ENCODE data around the gene EMP2.
A peak's percentile ranks its signal among the peaks of the same experiment; 100 is the strongest.

EMP2 gene

GRCh38 chr16:10577305-10578202 lies 2.8 kb downstream of the EMP2 start:
- 67 to 71% methylated on average over 6 to 13 of the region's 17 CpGs for WGBS, 2 experiments (ENCODE audit: insufficient coverage in 2 of 2)
- no peaks in the 10 kb centered on the region for H3K36me3 ChIP-seq (ENCODE audit: control insufficient read depth, insufficient read depth, low read length)
- H3K4me1 ChIP-seq (ENCODE audit: control insufficient read depth, insufficient read depth, low read length, poor library complexity, severe bottlenecking) = peaks cover 37% of the 10 kb centered on the region
- H3K9me3 ChIP-seq (ENCODE audit: control insufficient read depth, low read length) = no peaks in the 10 kb centered on the region
- H3K27ac ChIP-seq (ENCODE audit: low read depth, low read length, severe bottlenecking) = peak overlapping the region; percentile 64
- H3K4me3 ChIP-seq (ENCODE audit: extremely low read depth, insufficient read depth, low read length, poor library complexity, severe bottlenecking) = no peak overlapping the region

- 77 to 80% methylated on average over 11 to 14 of the region's 17 CpGs for WGBS, 2 experiments (ENCODE audit: insufficient coverage in 2 of 2)
- no peaks in the 10 kb centered on the region for H3K9me3 ChIP-seq (ENCODE audit: control insufficient read depth, low read length)
Measured at GRCh38 chr16:10576390-10577304, 3.8 kb downstream of the EMP2 start.

GRCh38 chr16:10575506-10576130 lies 4.8 kb downstream of the EMP2 start:
- WGBS, 2 experiments (ENCODE audit: insufficient coverage in 2 of 2) = 79 to 85% methylated on average over 4 of the region's 4 CpGs
- Histone ChIP-seq H3K36me3 (ENCODE audit: control insufficient read depth, insufficient read depth, low read length) (no peaks in the 10 kb centered on the region), H3K9me3 (ENCODE audit: control insufficient read depth, low read length) (no peaks in the 10 kb centered on the region), H3K4me3 (ENCODE audit: extremely low read depth, insufficient read depth, low read length, poor library complexity, severe bottlenecking) (no peak overlapping the region), H3K4me1 (ENCODE audit: control insufficient read depth, insufficient read depth, low read length, poor library complexity, severe bottlenecking) (peaks cover 42% of the 10 kb centered on the region), H3K27ac (ENCODE audit: low read depth, low read length, severe bottlenecking) (peak overlapping the region; percentile 73)

More at GRCh38 chr16:10576390-10577304, 3.8 kb downstream of the EMP2 start:
- Histone ChIP-seq H3K4me3 (ENCODE audit: extremely low read depth, insufficient read depth, low read length, poor library complexity, severe bottlenecking) (no peak overlapping the region), H3K36me3 (ENCODE audit: control insufficient read depth, insufficient read depth, low read length) (no peaks in the 10 kb centered on the region), H3K27ac (ENCODE audit: low read depth, low read length, severe bottlenecking) (peak overlapping the region; percentile 69), H3K4me1 (ENCODE audit: control insufficient read depth, insufficient read depth, low read length, poor library complexity, severe bottlenecking) (peaks cover 41% of the 10 kb centered on the region)

DNA sequence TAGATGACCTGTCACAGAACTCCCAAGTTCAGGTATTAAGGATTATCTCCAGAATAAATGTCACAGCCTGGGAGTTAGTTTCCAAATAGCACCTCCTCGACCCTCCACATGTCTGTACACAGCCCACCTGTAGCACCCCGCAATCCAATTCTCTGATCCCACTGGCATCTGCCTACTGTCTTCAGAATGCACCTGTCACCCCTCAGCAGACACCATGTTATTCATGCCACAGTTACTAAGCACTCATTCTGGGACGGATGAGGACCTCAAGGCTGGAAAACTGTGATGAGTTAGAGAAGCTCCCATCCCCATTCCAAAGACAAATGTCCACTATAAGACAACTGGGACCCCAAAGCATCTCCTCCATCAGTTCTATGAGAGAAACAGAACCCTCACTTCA lies 7.8 kb downstream of the EMP2 start:
- no peak overlapping the region for H3K27ac ChIP-seq (ENCODE audit: low read depth, low read length, severe bottlenecking)
- WGBS, 2 experiments (ENCODE audit: insufficient coverage in 2 of 2) = 83 to 84% methylated on average over 2 to 3 of the region's 3 CpGs
- H3K36me3 ChIP-seq (ENCODE audit: control insufficient read depth, insufficient read depth, low read length) = no peaks in the 10 kb centered on the region
- H3K4me3 ChIP-seq (ENCODE audit: extremely low read depth, insufficient read depth, low read length, poor library complexity, severe bottlenecking) = no peak overlapping the region
- H3K9me3 ChIP-seq (ENCODE audit: control insufficient read depth, low read length) = no peaks in the 10 kb centered on the region
- peaks cover 29% of the 10 kb centered on the region for H3K4me1 ChIP-seq (ENCODE audit: control insufficient read depth, insufficient read depth, low read length, poor library complexity, severe bottlenecking)

- no peak overlapping the region for H3K4me3 ChIP-seq (ENCODE audit: extremely low read depth, insufficient read depth, low read length, poor library complexity, severe bottlenecking)
- peak overlapping the region; percentile 8 for H3K27ac ChIP-seq (ENCODE audit: low read depth, low read length, severe bottlenecking)
- H3K9me3 ChIP-seq (ENCODE audit: control insufficient read depth, low read length) = no peaks in the 10 kb centered on the region
- peaks cover 16% of the 10 kb centered on the region for H3K4me1 ChIP-seq (ENCODE audit: control insufficient read depth, insufficient read depth, low read length, poor library complexity, severe bottlenecking)
- 55 to 57% methylated on average over 4 to 5 of the region's 5 CpGs for WGBS, 2 experiments (ENCODE audit: insufficient coverage in 2 of 2)
- H3K36me3 ChIP-seq (ENCODE audit: control insufficient read depth, insufficient read depth, low read length) = no peaks in the 10 kb centered on the region
Measured at GRCh38 chr16:10571354-10571753, 9.0 kb downstream of the EMP2 start.

DNA sequence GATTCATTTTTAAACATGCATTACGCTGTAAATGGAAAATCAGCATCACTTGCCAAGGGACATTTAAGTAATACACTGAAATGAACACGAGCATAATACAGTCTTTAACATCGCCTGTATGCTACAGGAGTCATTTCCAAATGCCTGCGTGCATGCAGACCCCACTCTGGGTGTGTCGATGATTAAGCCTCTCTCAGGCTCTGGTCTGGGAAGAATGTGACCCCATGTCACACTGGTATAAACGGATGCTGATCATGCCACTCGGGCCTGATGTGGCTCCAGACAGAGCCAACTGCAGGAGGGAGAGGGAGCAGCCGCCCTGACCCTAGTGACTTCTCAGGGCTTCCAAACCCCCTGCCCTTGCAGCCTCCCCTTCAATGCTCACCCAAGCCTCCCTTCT lies 10.8 kb downstream of the EMP2 start:
- H3K36me3 ChIP-seq (ENCODE audit: control insufficient read depth, insufficient read depth, low read length) = no peaks in the 10 kb centered on the region
- H3K27ac ChIP-seq (ENCODE audit: low read depth, low read length, severe bottlenecking) = no peak overlapping the region
- H3K4me1 ChIP-seq (ENCODE audit: control insufficient read depth, insufficient read depth, low read length, poor library complexity, severe bottlenecking) = peaks cover 6% of the 10 kb centered on the region
- WGBS, 2 experiments (ENCODE audit: insufficient coverage in 2 of 2) = 82 to 91% methylated on average over 7 of the region's 8 CpGs
- H3K9me3 ChIP-seq (ENCODE audit: control insufficient read depth, low read length) = no peaks in the 10 kb centered on the region
- H3K4me3 ChIP-seq (ENCODE audit: extremely low read depth, insufficient read depth, low read length, poor library complexity, severe bottlenecking) = no peak overlapping the region

- no peak overlapping the region for H3K4me3 ChIP-seq (ENCODE audit: extremely low read depth, insufficient read depth, low read length, poor library complexity, severe bottlenecking)
- WGBS, 2 experiments (ENCODE audit: insufficient coverage in 2 of 2) = 87 to 91% methylated on average over 3 to 5 of the region's 6 CpGs
- H3K4me1 ChIP-seq (ENCODE audit: control insufficient read depth, insufficient read depth, low read length, poor library complexity, severe bottlenecking) = peaks cover 1% of the 10 kb centered on the region
- no peaks in the 10 kb centered on the region for H3K36me3 ChIP-seq (ENCODE audit: control insufficient read depth, insufficient read depth, low read length)
- H3K27ac ChIP-seq (ENCODE audit: low read depth, low read length, severe bottlenecking) = no peak overlapping the region
- H3K9me3 ChIP-seq (ENCODE audit: control insufficient read depth, low read length) = peaks cover 12% of the 10 kb centered on the region
Measured at GRCh38 chr16:10566613-10567012, 13.8 kb downstream of the EMP2 start.

DNA sequence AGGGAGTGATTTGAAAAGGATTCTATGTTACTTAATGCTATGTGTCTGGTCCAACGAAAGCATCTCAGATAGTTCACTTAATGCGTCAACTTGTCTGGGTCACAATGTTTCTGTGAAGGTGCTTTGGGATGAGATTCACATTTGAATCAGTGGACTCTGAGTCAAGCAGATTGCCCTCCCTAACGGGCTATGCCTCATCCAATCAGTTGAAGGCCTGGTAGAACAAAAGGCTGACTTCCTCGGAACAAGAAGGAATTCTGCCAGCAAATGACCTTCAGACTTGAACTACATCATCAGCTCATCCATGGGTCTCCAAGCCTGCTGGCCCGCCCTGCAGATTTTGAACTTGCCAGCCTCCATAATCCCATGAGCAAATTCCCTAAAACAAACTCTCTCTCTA lies 15.2 kb downstream of the EMP2 start:
- Histone ChIP-seq H3K27ac (ENCODE audit: low read depth, low read length, severe bottlenecking) (no peak overlapping the region), H3K4me1 (ENCODE audit: control insufficient read depth, insufficient read depth, low read length, poor library complexity, severe bottlenecking) (no peaks in the 10 kb centered on the region), H3K36me3 (ENCODE audit: control insufficient read depth, insufficient read depth, low read length) (no peaks in the 10 kb centered on the region), H3K4me3 (ENCODE audit: extremely low read depth, insufficient read depth, low read length, poor library complexity, severe bottlenecking) (no peak overlapping the region), H3K9me3 (ENCODE audit: control insufficient read depth, low read length) (peaks cover 12% of the 10 kb centered on the region)
- WGBS, 2 experiments (ENCODE audit: insufficient coverage in 2 of 2) = 88 to 96% methylated on average over 5 of the region's 5 CpGs

- 95 to 100% methylated on average over 1 to 3 of the region's 5 CpGs for WGBS, 2 experiments (ENCODE audit: insufficient coverage in 2 of 2)
- Histone ChIP-seq H3K27ac (ENCODE audit: low read depth, low read length, severe bottlenecking) (no peak overlapping the region), H3K4me1 (ENCODE audit: control insufficient read depth, insufficient read depth, low read length, poor library complexity, severe bottlenecking) (no peaks in the 10 kb centered on the region)
Measured at GRCh38 chr16:10564591-10564990, 15.8 kb downstream of the EMP2 start.

GRCh38 chr16:10562361-10562899 lies 18.0 kb downstream of the EMP2 start:
- Histone ChIP-seq H3K4me3 (ENCODE audit: extremely low read depth, insufficient read depth, low read length, poor library complexity, severe bottlenecking) (no peak overlapping the region), H3K4me1 (ENCODE audit: control insufficient read depth, insufficient read depth, low read length, poor library complexity, severe bottlenecking) (no peaks in the 10 kb centered on the region), H3K9me3 (ENCODE audit: control insufficient read depth, low read length) (peaks cover 12% of the 10 kb centered on the region), H3K36me3 (ENCODE audit: control insufficient read depth, insufficient read depth, low read length) (no peaks in the 10 kb centered on the region), H3K27ac (ENCODE audit: low read depth, low read length, severe bottlenecking) (no peak overlapping the region)

More at GRCh38 chr16:10564591-10564990, 15.8 kb downstream of the EMP2 start:
- no peaks in the 10 kb centered on the region for H3K36me3 ChIP-seq (ENCODE audit: control insufficient read depth, insufficient read depth, low read length)
- peaks cover 12% of the 10 kb centered on the region for H3K9me3 ChIP-seq (ENCODE audit: control insufficient read depth, low read length)
- H3K4me3 ChIP-seq (ENCODE audit: extremely low read depth, insufficient read depth, low read length, poor library complexity, severe bottlenecking) = no peak overlapping the region
